ENCODE measurements around the gene NET1.

- TF ChIP-seq, protein P1, sequence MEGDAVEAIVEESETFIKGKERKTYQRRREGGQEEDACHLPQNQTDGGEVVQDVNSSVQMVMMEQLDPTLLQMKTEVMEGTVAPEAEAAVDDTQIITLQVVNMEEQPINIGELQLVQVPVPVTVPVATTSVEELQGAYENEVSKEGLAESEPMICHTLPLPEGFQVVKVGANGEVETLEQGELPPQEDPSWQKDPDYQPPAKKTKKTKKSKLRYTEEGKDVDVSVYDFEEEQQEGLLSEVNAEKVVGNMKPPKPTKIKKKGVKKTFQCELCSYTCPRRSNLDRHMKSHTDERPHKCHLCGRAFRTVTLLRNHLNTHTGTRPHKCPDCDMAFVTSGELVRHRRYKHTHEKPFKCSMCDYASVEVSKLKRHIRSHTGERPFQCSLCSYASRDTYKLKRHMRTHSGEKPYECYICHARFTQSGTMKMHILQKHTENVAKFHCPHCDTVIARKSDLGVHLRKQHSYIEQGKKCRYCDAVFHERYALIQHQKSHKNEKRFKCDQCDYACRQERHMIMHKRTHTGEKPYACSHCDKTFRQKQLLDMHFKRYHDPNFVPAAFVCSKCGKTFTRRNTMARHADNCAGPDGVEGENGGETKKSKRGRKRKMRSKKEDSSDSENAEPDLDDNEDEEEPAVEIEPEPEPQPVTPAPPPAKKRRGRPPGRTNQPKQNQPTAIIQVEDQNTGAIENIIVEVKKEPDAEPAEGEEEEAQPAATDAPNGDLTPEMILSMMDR (conservative IDR thresholded peaks at IDR 0.05; ENCODE audit: low read length): no peak
- TF ChIP-seq EZH2phosphoT487 (IDR thresholded peaks at IDR 0.05; ENCODE audit: borderline replicate concordance, low read depth, low read length): no peak
These were observed 35.3 kb downstream of the NET1 start for GRCh38 chr10:5447611-5448071.

Measured in OCI-LY7 (cell line).